Liver (tissue), 3 donors: ENCODE measurements around the gene GALNTL6.

Experiments used
- ATF3 ChIP-seq: IDR thresholded peaks from 2 replicates; pipeline ENCODE4 v1.6.1; 2016; ENCODE audit warnings: antibody characterized with exemption
- CTCF ChIP-seq: fragments of 150-350 bp; IDR thresholded peaks from 2 replicates; pipeline ENCODE4 v1.5.1; 2017; ENCODE audit warnings: improper control_type of control experiment, low read depth, low read length; ENCODE audit not compliant: missing input control
- EGR1 ChIP-seq, 2 donors: IDR thresholded peaks; 2 replicates each; pipeline ENCODE4 v1.6.1; 2016 to 2018; ENCODE audit warnings: antibody characterized with exemption in 2 of 2, low read depth in 2 of 2
- GABPA ChIP-seq, 2 donors: IDR thresholded peaks in 1 of 2; conservative IDR thresholded peaks in 1 of 2; 2 replicates each; pipeline ENCODE4 v1.6.1; 2016; ENCODE audit warnings: antibody characterized with exemption in 2 of 2, mild to moderate bottlenecking in 1 of 2, moderate library complexity in 1 of 2
- JUND ChIP-seq, 2 donors: IDR thresholded peaks; 2 replicates each; pipeline ENCODE4 v1.6.1; 2016; ENCODE audit warnings: antibody characterized with exemption in 2 of 2
- MAX ChIP-seq: IDR thresholded peaks from 2 replicates; pipeline ENCODE4 v1.6.1; 2016; ENCODE audit warnings: antibody characterized with exemption
- NR2F2 ChIP-seq: IDR thresholded peaks from 2 replicates; pipeline ENCODE4 v1.6.1; 2016; ENCODE audit warnings: antibody characterized with exemption
- RAD21 ChIP-seq, 2 donors: IDR thresholded peaks; 2 replicates each; pipeline ENCODE4 v1.6.1; 2016; ENCODE audit warnings: antibody characterized with exemption in 2 of 2, mild to moderate bottlenecking in 2 of 2
- YY1 ChIP-seq: IDR thresholded peaks from 2 replicates; pipeline ENCODE4 v1.6.1; 2016; ENCODE audit warnings: antibody characterized with exemption, mild to moderate bottlenecking
- TF ChIP-seq, protein P1 (sequence below): IDR thresholded peaks from 2 replicates; pipeline ENCODE4 v1.6.1; 2016; ENCODE audit warnings: antibody characterized with exemption, mild to moderate bottlenecking
- donor health status: healthy.
- donor health status: healthy.

GRCh38 chr4:173051232-173051631 lies 1238.0 kb downstream of the GALNTL6 start:
- TF ChIP-seq CTCF (no peak), MAX (no peak), JUND (IDR thresholded peaks at IDR 0.05) (no peak), GABPA (IDR thresholded peaks at IDR 0.05 in 1 of 2, conservative IDR thresholded peaks at IDR 0.05 in 1 of 2) (no peak), YY1 (no peak), ATF3 (no peak), EGR1 (IDR thresholded peaks at IDR 0.05; ENCODE audit: low read depth in 2 of 2) (no peak), RAD21 (IDR thresholded peaks at IDR 0.05) (no peak), NR2F2 (no peak)
- TF ChIP-seq, protein P1, sequence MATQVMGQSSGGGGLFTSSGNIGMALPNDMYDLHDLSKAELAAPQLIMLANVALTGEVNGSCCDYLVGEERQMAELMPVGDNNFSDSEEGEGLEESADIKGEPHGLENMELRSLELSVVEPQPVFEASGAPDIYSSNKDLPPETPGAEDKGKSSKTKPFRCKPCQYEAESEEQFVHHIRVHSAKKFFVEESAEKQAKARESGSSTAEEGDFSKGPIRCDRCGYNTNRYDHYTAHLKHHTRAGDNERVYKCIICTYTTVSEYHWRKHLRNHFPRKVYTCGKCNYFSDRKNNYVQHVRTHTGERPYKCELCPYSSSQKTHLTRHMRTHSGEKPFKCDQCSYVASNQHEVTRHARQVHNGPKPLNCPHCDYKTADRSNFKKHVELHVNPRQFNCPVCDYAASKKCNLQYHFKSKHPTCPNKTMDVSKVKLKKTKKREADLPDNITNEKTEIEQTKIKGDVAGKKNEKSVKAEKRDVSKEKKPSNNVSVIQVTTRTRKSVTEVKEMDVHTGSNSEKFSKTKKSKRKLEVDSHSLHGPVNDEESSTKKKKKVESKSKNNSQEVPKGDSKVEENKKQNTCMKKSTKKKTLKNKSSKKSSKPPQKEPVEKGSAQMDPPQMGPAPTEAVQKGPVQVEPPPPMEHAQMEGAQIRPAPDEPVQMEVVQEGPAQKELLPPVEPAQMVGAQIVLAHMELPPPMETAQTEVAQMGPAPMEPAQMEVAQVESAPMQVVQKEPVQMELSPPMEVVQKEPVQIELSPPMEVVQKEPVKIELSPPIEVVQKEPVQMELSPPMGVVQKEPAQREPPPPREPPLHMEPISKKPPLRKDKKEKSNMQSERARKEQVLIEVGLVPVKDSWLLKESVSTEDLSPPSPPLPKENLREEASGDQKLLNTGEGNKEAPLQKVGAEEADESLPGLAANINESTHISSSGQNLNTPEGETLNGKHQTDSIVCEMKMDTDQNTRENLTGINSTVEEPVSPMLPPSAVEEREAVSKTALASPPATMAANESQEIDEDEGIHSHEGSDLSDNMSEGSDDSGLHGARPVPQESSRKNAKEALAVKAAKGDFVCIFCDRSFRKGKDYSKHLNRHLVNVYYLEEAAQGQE: no peak
